Measurements from ENCODE around the gene MMD2.

DNA sequence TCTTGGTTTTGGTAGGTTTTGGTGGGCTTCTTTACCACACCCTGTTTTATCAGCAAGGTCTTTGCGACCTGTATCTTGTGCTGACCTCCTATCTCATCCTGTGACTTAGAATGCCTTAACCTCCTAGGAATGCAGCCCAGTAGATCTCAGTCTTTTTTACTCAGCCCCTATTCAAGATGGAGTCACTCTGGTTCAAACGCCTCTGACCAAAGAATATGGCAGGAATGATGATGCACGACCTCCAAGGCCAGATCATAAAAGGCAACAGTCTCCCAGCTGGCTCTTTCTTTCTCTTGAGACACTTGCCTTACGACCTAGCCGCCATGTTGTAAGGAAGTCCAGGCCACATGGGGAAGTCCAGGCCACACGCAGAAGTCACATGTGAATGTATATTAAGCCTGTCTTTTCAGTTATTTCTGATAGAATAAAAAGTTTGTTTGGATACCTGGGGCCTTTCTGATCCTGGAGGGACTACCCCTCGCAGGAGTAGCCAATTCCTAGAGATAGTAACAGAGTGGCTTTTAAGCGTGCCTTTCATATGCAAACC is 65.0 kb downstream of the MMD2 start:
- TF ChIP-seq CTCF (IDR thresholded peaks at IDR 0.05; ENCODE audit: insufficient read depth, low read length, poor library complexity, severe bottlenecking) (no peak), EZH2phosphoT487 (conservative IDR thresholded peaks at IDR 0.05; ENCODE audit: low read length) (no peak)
